ENCODE results near the gene NUBPL. TPM values are rescaled to one million over a fixed set of nuclear protein-coding genes. Genes with fewer than 3 reads are reported as not detected.

Gene NUBPL
- total RNA-seq, 1 experiment from 2014 or later: 5.7 TPM

- ChIA-PET CTCF (no interaction called here), POLR2A (no interaction called here)
- Histone ChIP-seq H3K27ac (ENCODE audit: low read length) (no peak overlapping the region), H3K4me3 (ENCODE audit: low read depth in 2 of 2, low read length in 2 of 2) (no peak overlapping the region), H3K4me1 (ENCODE audit: control insufficient read depth, insufficient read depth, low read length) (no peaks in the 10 kb centered on the region), H3K36me3 (ENCODE audit: control insufficient read depth, insufficient read depth, low read length) (no peaks in the 10 kb centered on the region), H3K27me3 (ENCODE audit: control insufficient read depth, insufficient read depth, low read length) (no peaks in the 10 kb centered on the region), H3K9me3 (ENCODE audit: control insufficient read depth, insufficient read depth, low read depth, low read length) (0 out of 2 replicates have a peak, but pooled peaks cover 3% of the 10 kb centered on the region)
- ATAC-seq (no peak), DNase-seq (ENCODE audit: low read depth, low spot score) (no peak)
- intact Hi-C loops (cut with micrococcal nuclease; ENCODE audit: unreplicated experiment): no loop called here
- in situ Hi-C loops (cut with HindIII; ENCODE audit: low pct_unique_long_range_greater_than_20kb, low sequenced_read_pairs): no loop called here
- no peak for TF ChIP-seq TCF7L2 (IDR thresholded peaks at IDR 0.05; ENCODE audit: low read depth, low read length)
- TF ChIP-seq POLR2AphosphoS5 (IDR thresholded peaks at IDR 0.05; ENCODE audit: low read depth, low read length): no peak
- TF ChIP-seq REST (IDR thresholded peaks at IDR 0.05; ENCODE audit: insufficient read depth in 1 of 2, low read depth in 2 of 2, low read length in 1 of 2): no peak
- TF ChIP-seq SIN3A (IDR thresholded peaks at IDR 0.05; ENCODE audit: borderline replicate concordance, insufficient read depth, low read depth, low read length): no peak
- no peak for TF ChIP-seq CTCF (IDR thresholded peaks at IDR 0.05)
- BruUV-seq (replicated peaks): no TSS peak
Observed at GRCh38 chr14:31727797-31728196, 166.6 kb downstream of the NUBPL start.

- no peak for TF ChIP-seq TCF7L2 (IDR thresholded peaks at IDR 0.05; ENCODE audit: low read depth, low read length)
- no peak for TF ChIP-seq POLR2AphosphoS5 (IDR thresholded peaks at IDR 0.05; ENCODE audit: low read depth, low read length)
- TF ChIP-seq REST (IDR thresholded peaks at IDR 0.05; ENCODE audit: insufficient read depth in 1 of 2, low read depth in 2 of 2, low read length in 1 of 2): no peak
- no peak for TF ChIP-seq SIN3A (IDR thresholded peaks at IDR 0.05; ENCODE audit: borderline replicate concordance, insufficient read depth, low read depth, low read length)
- TF ChIP-seq CTCF (IDR thresholded peaks at IDR 0.05): no peak
- no peaks in the 10 kb centered on the region for H3K4me1 ChIP-seq (ENCODE audit: control insufficient read depth, insufficient read depth, low read length)
- no peak overlapping the region for H3K4me3 ChIP-seq (ENCODE audit: low read depth in 2 of 2, low read length in 2 of 2)
- ATAC-seq: no peak
- no peaks in the 10 kb centered on the region for H3K9me3 ChIP-seq (ENCODE audit: control insufficient read depth, insufficient read depth, low read depth, low read length)
- no peaks in the 10 kb centered on the region for H3K36me3 ChIP-seq (ENCODE audit: control insufficient read depth, insufficient read depth, low read length)
- no peak for DNase-seq (ENCODE audit: low read depth, low spot score)
- ChIA-PET POLR2A (no interaction called here), CTCF (no interaction called here)
- H3K27me3 ChIP-seq (ENCODE audit: control insufficient read depth, insufficient read depth, low read length): no peaks in the 10 kb centered on the region
- intact Hi-C loops (cut with micrococcal nuclease; ENCODE audit: unreplicated experiment) (no loop called here), in situ Hi-C loops (cut with HindIII; ENCODE audit: low pct_unique_long_range_greater_than_20kb, low sequenced_read_pairs) (no loop called here)
- no peak overlapping the region for H3K27ac ChIP-seq (ENCODE audit: low read length)
- no TSS peak for BruUV-seq (replicated peaks)
Observed at GRCh38 chr14:31740688-31741087, 179.5 kb downstream of the NUBPL start.
